Ectodermal cell (in vitro differentiated cells): Measurements from ENCODE around the gene TIMM21.
A peak's percentile ranks its signal among the peaks of the same experiment; 100 is the strongest.

ENCODE experiments used
- H3K27ac ChIP-seq: 2 replicates; pipeline ENCODE4 v1.7.0; 2013; ENCODE audit warnings: mild to moderate bottlenecking, low read depth, low read length; ENCODE audit not compliant: insufficient read depth, poor library complexity, severe bottlenecking
- H3K27me3 ChIP-seq: 2 replicates; pipeline ENCODE4 v1.7.0; 2013; ENCODE audit warnings: mild to moderate bottlenecking, low read length; ENCODE audit not compliant: insufficient read depth, control insufficient read depth, poor library complexity, severe bottlenecking
- H3K36me3 ChIP-seq: one replicate; pipeline ENCODE4 v1.7.0; 2013; ENCODE audit warnings: low read length; ENCODE audit not compliant: control insufficient read depth, insufficient read depth
- H3K4me1 ChIP-seq: one replicate; pipeline ENCODE4 v1.7.0; 2013; ENCODE audit warnings: low read length; ENCODE audit not compliant: control insufficient read depth, insufficient read depth
- H3K4me3 ChIP-seq: 2 replicates; pipeline ENCODE4 v1.7.0; 2013; ENCODE audit warnings: low read depth, low read length, control low read depth; ENCODE audit not compliant: insufficient read depth
- H3K9me3 ChIP-seq: 2 replicates; pipeline ENCODE4 v1.7.0; 2013; ENCODE audit warnings: mild to moderate bottlenecking, low read length, moderate library complexity; ENCODE audit not compliant: control insufficient read depth
- WGBS, 2 experiments: methylation state at CpG; one replicate each; pipeline ENCODE4 v1.1.7; 2013; ENCODE audit warnings: missing lambda C conversion rate in 2 of 2; 5-methylcytosine and 5-hydroxymethylcytosine counted together

TIMM21 gene

DNA sequence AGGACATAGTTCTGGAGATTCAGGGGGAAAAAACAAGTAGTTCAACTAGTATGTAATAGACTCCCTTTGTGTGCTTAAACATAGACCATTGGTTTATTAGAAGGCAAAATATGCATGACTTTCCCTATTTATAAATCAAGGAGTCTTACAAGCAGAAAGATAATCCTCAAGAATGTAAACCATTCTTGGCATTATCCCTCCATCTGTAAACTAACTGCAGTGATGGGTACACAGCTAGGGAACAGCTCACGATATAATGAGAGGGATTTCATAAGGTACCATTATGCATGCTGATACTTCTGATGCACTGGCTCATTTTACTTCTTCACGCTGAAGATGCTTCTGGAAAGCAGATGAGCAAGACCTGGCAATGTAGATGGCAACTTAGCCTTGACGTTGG lies 1.6 kb upstream of the TIMM21 start:
- Histone ChIP-seq H3K27ac (no peak overlapping the region), H3K4me3 (peak overlapping the region; percentile 75), H3K4me1 (peaks cover 7% of the 10 kb centered on the region), H3K36me3 (no peaks in the 10 kb centered on the region), H3K27me3 (no peaks in the 10 kb centered on the region), H3K9me3 (no peaks in the 10 kb centered on the region)
- 61 to 67% methylated on average over 3 of the region's 3 CpGs for WGBS, 2 experiments

DNA sequence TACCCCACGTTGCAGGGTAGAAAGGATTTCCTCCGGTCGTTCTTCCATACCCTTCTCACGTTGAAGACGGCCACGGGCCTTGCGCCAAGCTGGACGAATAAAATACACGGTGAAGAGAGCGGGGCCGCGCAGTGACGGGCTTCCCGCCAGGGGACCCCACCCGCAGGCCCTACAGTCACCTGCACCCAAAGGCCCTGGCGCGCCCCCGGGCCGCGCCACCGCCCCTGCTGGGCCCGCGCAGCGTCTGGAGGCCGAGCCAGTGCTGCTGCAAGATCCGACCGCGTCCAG lies 888 bp upstream of the TIMM21 start:
- Histone ChIP-seq H3K4me1 (peaks cover 7% of the 10 kb centered on the region), H3K4me3 (peak overlapping the region; percentile 75), H3K36me3 (no peaks in the 10 kb centered on the region), H3K9me3 (no peaks in the 10 kb centered on the region), H3K27ac (no peak overlapping the region), H3K27me3 (no peaks in the 10 kb centered on the region)
- 1% methylated on average over 28 of the region's 28 CpGs for WGBS, 2 experiments

GRCh38 chr18:74148543-74149070 lies 284 bp downstream of the TIMM21 start:
- no peaks in the 10 kb centered on the region for H3K27me3 ChIP-seq
- H3K9me3 ChIP-seq, result no peaks in the 10 kb centered on the region
- H3K4me1 ChIP-seq, result peaks cover 7% of the 10 kb centered on the region
- H3K36me3 ChIP-seq, result no peaks in the 10 kb centered on the region
- H3K27ac ChIP-seq, result no peak overlapping the region
- H3K4me3 ChIP-seq, result peak overlapping the region; percentile 75
- 0% methylated on average over 25 of the region's 25 CpGs for WGBS, 2 experiments

DNA sequence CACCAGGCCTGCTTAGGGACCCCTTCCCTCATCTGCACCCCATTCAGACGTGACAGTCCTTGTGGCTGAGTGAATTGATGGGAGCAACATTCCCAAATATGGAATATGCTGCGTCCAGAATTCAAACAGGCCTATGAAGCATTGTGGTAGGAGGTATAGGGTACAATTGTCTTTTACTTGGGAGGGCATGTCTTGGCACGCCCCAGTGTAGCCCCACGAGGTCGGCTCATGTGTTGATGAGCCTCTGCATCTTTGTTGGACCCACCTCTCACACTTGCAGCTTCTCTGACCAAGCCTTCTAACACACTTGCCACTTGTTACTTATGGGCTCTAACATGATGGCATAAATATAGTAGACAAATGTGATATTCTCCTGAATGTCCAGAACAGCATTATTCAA lies 1.6 kb downstream of the TIMM21 start:
- Histone ChIP-seq H3K4me3 (no peak overlapping the region), H3K4me1 (peaks cover 7% of the 10 kb centered on the region), H3K27ac (no peak overlapping the region), H3K36me3 (peaks cover under 1% of the 10 kb centered on the region), H3K9me3 (no peaks in the 10 kb centered on the region), H3K27me3 (no peaks in the 10 kb centered on the region)
- WGBS, 2 experiments, result 86 to 88% methylated on average over 5 of the region's 5 CpGs

DNA sequence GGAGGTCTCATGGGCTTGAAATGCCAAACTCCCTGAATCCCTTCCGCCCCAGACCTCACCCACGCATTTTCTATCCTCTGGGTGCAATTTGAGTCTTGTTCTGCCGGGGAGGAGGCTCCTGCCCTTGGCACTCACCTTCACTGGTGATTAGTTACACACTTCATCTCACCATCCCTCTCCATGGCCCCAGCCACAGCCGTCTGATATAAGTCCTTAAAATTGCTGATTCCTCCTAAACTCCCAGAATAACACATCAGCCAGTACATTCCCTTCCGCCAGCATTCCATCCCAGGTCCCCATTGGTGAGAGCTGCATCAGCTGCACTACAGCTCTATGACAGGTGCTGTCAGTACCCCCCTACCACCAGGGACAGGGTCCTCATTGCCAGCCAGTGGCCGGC lies 3.9 kb downstream of the TIMM21 start:
- H3K4me1 ChIP-seq, result peaks cover 7% of the 10 kb centered on the region
- H3K27me3 ChIP-seq, result no peaks in the 10 kb centered on the region
- 92 to 94% methylated on average over 6 of the region's 6 CpGs for WGBS, 2 experiments
- H3K36me3 ChIP-seq, result peaks cover 18% of the 10 kb centered on the region
- no peak overlapping the region for H3K27ac ChIP-seq
- no peak overlapping the region for H3K4me3 ChIP-seq
- H3K9me3 ChIP-seq, result no peaks in the 10 kb centered on the region

DNA sequence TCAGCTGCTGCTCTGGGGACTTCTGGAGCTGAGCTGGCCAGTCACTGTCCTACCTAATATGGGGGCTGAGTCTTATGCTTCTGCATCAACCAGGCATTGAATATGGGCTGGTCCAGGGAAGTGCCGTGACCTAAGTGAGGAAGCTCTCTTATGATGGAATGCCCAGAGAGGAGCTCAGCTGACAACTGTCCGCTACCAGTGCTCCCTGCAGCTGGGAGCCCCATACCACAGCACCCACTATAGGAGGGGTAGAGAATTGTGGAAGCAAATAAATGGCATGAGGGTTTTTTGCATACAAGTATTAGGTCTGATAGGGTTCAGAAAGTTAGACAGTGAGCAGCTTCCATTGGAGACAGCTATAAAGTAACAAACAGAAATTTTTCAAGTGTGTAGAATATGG lies 4.5 kb downstream of the TIMM21 start:
- Histone ChIP-seq H3K27me3 (no peaks in the 10 kb centered on the region), H3K4me1 (peaks cover 7% of the 10 kb centered on the region), H3K27ac (no peak overlapping the region), H3K36me3 (peaks cover 18% of the 10 kb centered on the region), H3K4me3 (no peak overlapping the region), H3K9me3 (no peaks in the 10 kb centered on the region)
- WGBS, 2 experiments, result 93 to 94% methylated on average over 2 of the region's 2 CpGs

DNA sequence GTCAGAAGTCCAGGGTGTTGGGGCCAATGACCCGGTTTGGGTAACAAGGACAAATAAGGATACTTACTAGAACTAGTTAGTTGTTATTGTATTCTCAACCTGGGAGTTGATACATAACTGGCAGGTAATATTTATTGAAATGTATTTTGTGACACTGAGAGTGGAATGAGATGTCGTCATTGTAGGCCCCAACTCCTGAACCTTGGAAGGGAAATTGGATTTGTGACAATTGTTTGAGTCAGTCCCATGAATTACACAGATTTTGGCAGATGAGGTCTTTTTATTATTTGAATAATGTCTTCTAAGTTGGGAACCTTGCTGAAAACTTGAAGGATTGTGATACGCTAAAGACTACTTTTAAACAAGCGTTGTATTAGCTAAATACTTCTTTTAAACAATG lies 5.1 kb downstream of the TIMM21 start:
- Histone ChIP-seq H3K4me3 (no peak overlapping the region), H3K27ac (no peak overlapping the region), H3K4me1 (peaks cover 7% of the 10 kb centered on the region), H3K36me3 (peaks cover 20% of the 10 kb centered on the region), H3K9me3 (no peaks in the 10 kb centered on the region), H3K27me3 (no peaks in the 10 kb centered on the region)
- WGBS, 2 experiments, result 91 to 95% methylated on average over 2 of the region's 4 CpGs

DNA sequence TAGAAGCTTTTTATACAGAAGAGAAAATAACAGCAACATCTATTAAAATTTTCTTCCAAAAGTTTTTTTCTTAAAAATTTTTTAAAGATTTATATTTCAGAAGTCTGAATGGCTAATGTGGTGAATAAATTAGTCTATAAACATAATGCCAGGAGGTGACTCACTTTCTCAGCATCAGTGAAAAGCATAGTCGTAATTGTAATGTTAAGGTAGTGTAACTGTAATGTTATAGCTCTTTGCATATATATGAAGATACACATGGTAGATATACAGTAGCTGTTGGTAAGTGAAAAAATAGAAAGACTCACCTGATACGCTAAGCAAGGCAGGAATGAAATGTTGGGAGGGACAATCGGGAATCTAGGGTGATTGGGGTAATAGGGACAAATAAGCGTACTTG lies 5.5 kb downstream of the TIMM21 start:
- peaks cover 21% of the 10 kb centered on the region for H3K36me3 ChIP-seq
- H3K27me3 ChIP-seq, result no peaks in the 10 kb centered on the region
- H3K27ac ChIP-seq, result no peak overlapping the region
- WGBS, 2 experiments, result 93 to 98% methylated on average over 2 of the region's 4 CpGs
- peaks cover 7% of the 10 kb centered on the region for H3K4me1 ChIP-seq
- no peaks in the 10 kb centered on the region for H3K9me3 ChIP-seq
- H3K4me3 ChIP-seq, result no peak overlapping the region

DNA sequence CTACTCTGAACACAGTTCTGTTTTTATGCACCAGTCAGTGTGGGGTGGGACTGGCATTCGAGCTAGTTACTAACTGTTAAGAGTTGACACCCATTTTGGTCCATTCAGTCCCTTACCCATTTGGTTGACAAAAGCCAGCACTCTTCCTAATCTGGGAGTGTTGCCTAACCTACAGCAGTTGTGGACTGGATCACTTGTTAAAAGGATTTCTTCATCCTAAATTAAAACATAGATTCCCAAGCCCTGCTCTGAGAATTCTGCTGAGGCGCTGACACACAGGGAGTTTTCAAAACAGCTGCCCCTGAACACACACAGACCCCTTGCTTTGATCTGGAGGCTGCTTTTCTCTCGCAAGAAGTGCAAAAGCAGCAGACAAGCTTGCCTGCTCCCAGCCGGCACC lies 6.4 kb downstream of the TIMM21 start:
- Histone ChIP-seq H3K4me3 (no peak overlapping the region), H3K4me1 (peaks cover 5% of the 10 kb centered on the region), H3K27me3 (no peaks in the 10 kb centered on the region), H3K27ac (no peak overlapping the region), H3K36me3 (peaks cover 21% of the 10 kb centered on the region), H3K9me3 (no peaks in the 10 kb centered on the region)
- WGBS, 2 experiments, result 93 to 99% methylated on average over 4 of the region's 4 CpGs

DNA sequence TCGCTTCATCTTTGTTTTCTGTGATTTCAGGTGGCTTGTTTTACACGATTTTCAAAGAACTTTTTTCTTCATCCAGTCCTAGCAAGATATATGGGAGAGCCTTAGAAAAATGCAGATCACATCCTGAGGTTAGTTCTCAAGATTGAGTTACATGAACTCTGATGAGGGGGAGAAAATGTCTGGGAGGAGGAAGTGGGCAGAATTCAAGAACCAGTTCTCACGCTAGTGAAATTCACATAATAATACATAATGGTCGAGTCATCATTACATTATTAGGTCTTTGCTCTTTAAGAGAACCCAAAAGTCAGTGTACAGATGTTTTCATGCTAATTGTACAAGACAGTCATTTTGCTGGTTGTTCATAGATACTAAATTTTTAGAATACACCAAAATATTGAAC lies 7.0 kb downstream of the TIMM21 start:
- WGBS, 2 experiments, result 92 to 100% methylated on average over 2 to 4 of the region's 4 CpGs
- no peaks in the 10 kb centered on the region for H3K4me1 ChIP-seq
- no peaks in the 10 kb centered on the region for H3K27me3 ChIP-seq
- H3K4me3 ChIP-seq, result no peak overlapping the region
- H3K9me3 ChIP-seq, result no peaks in the 10 kb centered on the region
- peaks cover 21% of the 10 kb centered on the region for H3K36me3 ChIP-seq
- no peak overlapping the region for H3K27ac ChIP-seq

DNA sequence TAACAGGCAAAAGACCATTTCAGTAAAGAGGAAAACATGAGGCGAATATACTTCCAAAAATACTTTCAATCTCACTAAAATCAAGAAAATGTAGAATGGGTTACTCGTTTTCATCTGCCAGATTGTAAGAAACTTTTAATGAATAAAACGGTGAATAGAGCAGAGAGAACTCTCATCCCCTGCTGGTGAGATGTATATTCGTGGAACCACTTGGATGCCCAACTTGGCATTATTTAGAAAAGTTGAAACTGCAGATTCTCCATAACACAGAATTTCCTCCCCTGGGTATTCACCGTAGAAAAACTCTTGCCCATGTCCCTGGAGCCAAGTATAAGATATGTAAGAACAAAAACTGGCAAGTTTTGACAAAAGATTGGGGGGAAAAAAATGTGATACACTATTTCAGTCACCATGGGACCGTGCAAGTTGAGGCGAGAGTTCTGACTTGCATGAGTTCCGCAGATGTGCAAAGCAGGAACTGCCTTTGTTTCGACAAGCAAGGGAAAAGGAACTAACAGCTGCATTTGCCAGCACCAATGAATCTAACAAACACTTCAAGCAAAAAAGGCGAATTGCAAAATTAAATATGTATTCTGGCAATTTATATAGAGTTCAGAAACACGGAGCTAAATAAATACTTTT lies 14.8 kb downstream of the TIMM21 start:
- WGBS, 2 experiments, result 90% methylated on average over 10 to 11 of the region's 11 CpGs
- Histone ChIP-seq H3K27me3 (no peaks in the 10 kb centered on the region), H3K9me3 (no peaks in the 10 kb centered on the region), H3K36me3 (peaks cover 3% of the 10 kb centered on the region), H3K27ac (no peak overlapping the region), H3K4me3 (no peak overlapping the region), H3K4me1 (no peaks in the 10 kb centered on the region)
